Liver (tissue), 9 donors: ENCODE results near the gene TOR1AIP1. TPM values are rescaled to one million over a fixed set of nuclear protein-coding genes. Genes with fewer than 3 reads are reported as not detected.
"Not testable (repeated sequence)": the region's sequence is repeated elsewhere in the genome, so short reads cannot be mapped to it uniquely, and the experiment has no call there.

Experiments
- DNase-seq: peaks from one replicate; pipeline ENCODE4 v3.0.0-alpha.2; 2017; ENCODE audit warnings: low spot score
- H3K27ac ChIP-seq, 2 donors: one replicate each; pipeline ENCODE4 v1.7.0; 2013; ENCODE audit warnings: inconsistent platforms in 2 of 2, low read length in 2 of 2, control low read depth in 1 of 2, low read depth in 1 of 2, mild to moderate bottlenecking in 1 of 2
- H3K27me3 ChIP-seq, 4 donors: one replicate each; pipeline versions ENCODE4 v1.6.1 to v1.7.0; 2013; ENCODE audit warnings: low read length in 3 of 4, inconsistent platforms in 1 of 4, mild to moderate bottlenecking in 1 of 4, moderate library complexity in 1 of 4; ENCODE audit not compliant: control insufficient read depth in 4 of 4, insufficient read depth in 4 of 4
- H3K36me3 ChIP-seq, 4 donors: one replicate each; pipeline versions ENCODE4 v1.6.1 to v1.7.0; 2013; ENCODE audit warnings: low read length in 3 of 4, mild to moderate bottlenecking in 3 of 4, low read depth in 1 of 4, moderate library complexity in 1 of 4; ENCODE audit not compliant: control insufficient read depth in 4 of 4, insufficient read depth in 3 of 4
- H3K4me1 ChIP-seq, 4 donors: one replicate each; pipeline versions ENCODE4 v1.6.1 to v1.7.0; 2013; ENCODE audit warnings: low read length in 3 of 4, mild to moderate bottlenecking in 3 of 4, moderate library complexity in 1 of 4; ENCODE audit not compliant: control insufficient read depth in 4 of 4, insufficient read depth in 4 of 4
- H3K4me3 ChIP-seq, 3 donors: one replicate each; pipeline versions ENCODE4 v1.6.1 to v1.7.0; 2013; ENCODE audit warnings: low read length in 3 of 3, control low read depth in 1 of 3, low read depth in 1 of 3, mild to moderate bottlenecking in 1 of 3
- H3K9ac ChIP-seq, 2 donors: one replicate each; pipeline ENCODE4 v1.7.0; 2013; ENCODE audit warnings: low read length in 2 of 2, mild to moderate bottlenecking in 2 of 2, moderate library complexity in 2 of 2, control low read depth in 1 of 2, low read depth in 1 of 2
- H3K9me3 ChIP-seq, 4 donors: one replicate each; pipeline versions ENCODE4 v1.6.1 to v1.7.0; 2013; ENCODE audit warnings: low read length in 3 of 4; ENCODE audit not compliant: control insufficient read depth in 4 of 4
- EGR1 ChIP-seq, 2 donors: IDR thresholded peaks; 2 replicates each; pipeline ENCODE4 v1.6.1; 2016 to 2018; ENCODE audit warnings: antibody characterized with exemption in 2 of 2, low read depth in 2 of 2
- FOXA1 ChIP-seq: IDR thresholded peaks from 2 replicates; pipeline ENCODE4 v1.6.1; 2016; ENCODE audit warnings: antibody characterized with exemption
- FOXA2 ChIP-seq: IDR thresholded peaks from 2 replicates; pipeline ENCODE4 v1.6.1; 2016; ENCODE audit warnings: antibody characterized with exemption
- HNF4A ChIP-seq, 2 donors: conservative IDR thresholded peaks; 2 replicates each; pipeline ENCODE4 v1.6.1; 2016; ENCODE audit warnings: antibody characterized with exemption in 2 of 2, mild to moderate bottlenecking in 2 of 2
- HNF4G ChIP-seq: IDR thresholded peaks from 2 replicates; pipeline ENCODE4 v1.6.1; 2016; ENCODE audit warnings: antibody characterized with exemption
- JUND ChIP-seq, 2 donors: IDR thresholded peaks; 2 replicates each; pipeline ENCODE4 v1.6.1; 2016; ENCODE audit warnings: antibody characterized with exemption in 2 of 2
- NR2F2 ChIP-seq: IDR thresholded peaks from 2 replicates; pipeline ENCODE4 v1.6.1; 2016; ENCODE audit warnings: antibody characterized with exemption
- RAD21 ChIP-seq, 2 donors: IDR thresholded peaks; 2 replicates each; pipeline ENCODE4 v1.6.1; 2016; ENCODE audit warnings: antibody characterized with exemption in 2 of 2, mild to moderate bottlenecking in 2 of 2
- RXRA ChIP-seq, 2 donors: IDR thresholded peaks; 2 replicates each; pipeline ENCODE4 v1.6.1; 2017 to 2018; ENCODE audit warnings: antibody characterized with exemption in 2 of 2, mild to moderate bottlenecking in 1 of 2
- SP1 ChIP-seq: IDR thresholded peaks from 2 replicates; pipeline ENCODE4 v1.6.1; 2018; ENCODE audit warnings: antibody characterized with exemption, mild to moderate bottlenecking
- TAF1 ChIP-seq: conservative IDR thresholded peaks from 2 replicates; pipeline ENCODE4 v1.6.1; 2016; ENCODE audit warnings: antibody characterized with exemption, mild to moderate bottlenecking
- YY1 ChIP-seq: IDR thresholded peaks from 2 replicates; pipeline ENCODE4 v1.6.1; 2016; ENCODE audit warnings: antibody characterized with exemption, mild to moderate bottlenecking
- ZBTB33 ChIP-seq: IDR thresholded peaks from 2 replicates; pipeline ENCODE4 v1.6.1; 2016; ENCODE audit warnings: antibody characterized with exemption
- WGBS: extraction: QIAGEN DNeasy Blood & Tissue Kit; methylation state at CpG from one replicate; pipeline ENCODE4 v1.1.7; 2013; 5-methylcytosine and 5-hydroxymethylcytosine counted together
- polyA plus RNA-seq, 2 donors: library from polyadenylated mRNA; stranded (reverse) in 1 of 2; unstranded in 1 of 2; fragments of 200-250 nt in 1 of 2; fragments of >200 nt in 1 of 2; fragmentation: Nextera tagmentation in 1 of 2; extraction: Ambion mirVana in 1 of 2; gene quantifications; one replicate each; pipeline versions ENCODE4 v1.2.1 to v1.2.3, GENCODE V29; 2013 to 2015
- total RNA-seq, 2 donors: library from RNA; depleted of rRNA; stranded (reverse); fragments of >200 nt; gene quantifications; one replicate each; pipeline ENCODE4 v1.2.3, GENCODE V29; 2014
- TF ChIP-seq, protein P1 (sequence below): fragments of 150-350 bp; IDR thresholded peaks from 2 replicates; pipeline ENCODE4 v1.5.1; 2017; ENCODE audit warnings: improper control_type of control experiment, low read depth, low read length; ENCODE audit not compliant: missing input control
- TF ChIP-seq, protein P2 (sequence below): IDR thresholded peaks from 2 replicates; pipeline ENCODE4 v1.6.1; 2016; ENCODE audit warnings: antibody characterized with exemption
- TF ChIP-seq, protein P3 (sequence below): IDR thresholded peaks from 2 replicates; pipeline ENCODE4 v1.6.1; 2016; ENCODE audit warnings: antibody characterized with exemption
- TF ChIP-seq, protein P4 (sequence below): IDR thresholded peaks from 2 replicates; pipeline ENCODE4 v1.6.1; 2016; ENCODE audit warnings: antibody characterized with exemption, mild to moderate bottlenecking
- donor health status: healthy.
- donor health status: healthy.
- donor health status: healthy.
- donor health status: healthy.
- donor health status: healthy.

Gene TOR1AIP1
- total and polyA plus RNA-seq, 4 donors: 7.1 to 21.3 (median 16.7) TPM

DNA sequence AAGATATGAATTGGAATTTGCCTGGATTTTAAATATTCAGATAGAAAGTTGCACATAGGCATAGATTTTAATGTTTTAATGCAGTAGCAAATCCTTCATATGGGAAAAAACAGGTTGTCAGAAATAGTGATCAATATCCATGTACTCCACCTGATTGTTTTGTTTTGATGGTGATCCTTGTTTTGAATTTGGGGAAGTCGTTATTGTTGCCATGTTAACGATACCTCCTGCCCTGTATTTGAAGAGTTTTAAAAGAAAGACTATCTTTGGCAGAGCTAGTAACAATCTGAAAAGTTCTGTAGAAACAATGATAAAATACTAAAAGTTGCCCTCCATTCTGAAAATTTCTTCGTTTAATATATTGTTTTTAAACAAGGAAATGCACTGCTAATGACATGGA is 73.6 kb downstream of the TOR1AIP1 start:
- peak overlapping the region; percentile 9 to 77 for H3K9ac ChIP-seq
- 4% methylated on average over 3 of the region's 3 CpGs for WGBS
- H3K36me3 ChIP-seq: peaks cover 0 to 2% (median 0%) of the 10 kb centered on the region in 4 donors
- peak overlapping the region; percentile 73 to 88 (median 87) for H3K4me3 ChIP-seq
- no peaks in the 10 kb centered on the region for H3K9me3 ChIP-seq
- H3K27ac ChIP-seq: no peak overlapping the region
- no peak for TF ChIP-seq NR2F2
- TF ChIP-seq YY1: peak; percentile 1
- DNase-seq: no peak
- no peaks in the 10 kb centered on the region for H3K27me3 ChIP-seq
- H3K4me1 ChIP-seq: peaks cover 0 to 27% (median 13%) of the 10 kb centered on the region in 4 donors

DNA sequence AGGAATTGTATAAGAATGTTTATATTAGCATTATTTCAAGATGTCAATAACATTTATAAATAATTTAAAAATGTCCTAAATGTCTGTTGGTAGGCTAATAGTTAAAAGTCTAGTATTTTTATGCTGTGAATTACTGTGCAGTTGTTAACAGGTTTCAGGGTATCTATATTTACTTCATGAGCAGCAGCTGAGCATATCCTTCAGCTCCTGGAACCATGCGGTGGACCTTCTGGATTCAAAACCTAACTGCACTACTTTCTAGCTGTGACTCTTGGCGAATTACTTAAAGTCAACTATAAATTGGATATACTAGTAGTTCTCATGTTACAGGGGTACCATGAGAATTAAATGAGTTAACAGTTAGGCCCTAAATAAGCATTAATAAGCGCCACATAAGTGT is 76.3 kb downstream of the TOR1AIP1 start:
- Histone ChIP-seq H3K9me3 (no peaks in the 10 kb centered on the region), H3K27me3 (no peaks in the 10 kb centered on the region), H3K36me3 (peaks cover 0 to 2% (median 0%) of the 10 kb centered on the region in 4 donors), H3K4me1 (peaks cover 0 to 27% (median 13%) of the 10 kb centered on the region in 4 donors), H3K27ac (no peak overlapping the region), H3K9ac (no peak overlapping the region), H3K4me3 (no peak overlapping the region)
- TF ChIP-seq FOXA1 (no peak), SP1 (no peak), JUND (IDR thresholded peaks at IDR 0.05) (no peak), TAF1 (no peak), HNF4G (no peak), FOXA2 (no peak), YY1 (no peak), HNF4A (conservative IDR thresholded peaks at IDR 0.05) (no peak), RXRA (IDR thresholded peaks at IDR 0.05) (no peak), RAD21 (IDR thresholded peaks at IDR 0.05) (no peak), EGR1 (IDR thresholded peaks at IDR 0.05; ENCODE audit: low read depth in 2 of 2) (no peak), NR2F2 (no peak), ZBTB33 (no peak)
- TF ChIP-seq, protein P1, sequence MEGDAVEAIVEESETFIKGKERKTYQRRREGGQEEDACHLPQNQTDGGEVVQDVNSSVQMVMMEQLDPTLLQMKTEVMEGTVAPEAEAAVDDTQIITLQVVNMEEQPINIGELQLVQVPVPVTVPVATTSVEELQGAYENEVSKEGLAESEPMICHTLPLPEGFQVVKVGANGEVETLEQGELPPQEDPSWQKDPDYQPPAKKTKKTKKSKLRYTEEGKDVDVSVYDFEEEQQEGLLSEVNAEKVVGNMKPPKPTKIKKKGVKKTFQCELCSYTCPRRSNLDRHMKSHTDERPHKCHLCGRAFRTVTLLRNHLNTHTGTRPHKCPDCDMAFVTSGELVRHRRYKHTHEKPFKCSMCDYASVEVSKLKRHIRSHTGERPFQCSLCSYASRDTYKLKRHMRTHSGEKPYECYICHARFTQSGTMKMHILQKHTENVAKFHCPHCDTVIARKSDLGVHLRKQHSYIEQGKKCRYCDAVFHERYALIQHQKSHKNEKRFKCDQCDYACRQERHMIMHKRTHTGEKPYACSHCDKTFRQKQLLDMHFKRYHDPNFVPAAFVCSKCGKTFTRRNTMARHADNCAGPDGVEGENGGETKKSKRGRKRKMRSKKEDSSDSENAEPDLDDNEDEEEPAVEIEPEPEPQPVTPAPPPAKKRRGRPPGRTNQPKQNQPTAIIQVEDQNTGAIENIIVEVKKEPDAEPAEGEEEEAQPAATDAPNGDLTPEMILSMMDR: no peak
- TF ChIP-seq, protein P2, sequence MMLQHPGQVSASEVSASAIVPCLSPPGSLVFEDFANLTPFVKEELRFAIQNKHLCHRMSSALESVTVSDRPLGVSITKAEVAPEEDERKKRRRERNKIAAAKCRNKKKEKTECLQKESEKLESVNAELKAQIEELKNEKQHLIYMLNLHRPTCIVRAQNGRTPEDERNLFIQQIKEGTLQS: no peak
- TF ChIP-seq, protein P3, sequence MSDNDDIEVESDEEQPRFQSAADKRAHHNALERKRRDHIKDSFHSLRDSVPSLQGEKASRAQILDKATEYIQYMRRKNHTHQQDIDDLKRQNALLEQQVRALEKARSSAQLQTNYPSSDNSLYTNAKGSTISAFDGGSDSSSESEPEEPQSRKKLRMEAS: no peak
- TF ChIP-seq, protein P4, sequence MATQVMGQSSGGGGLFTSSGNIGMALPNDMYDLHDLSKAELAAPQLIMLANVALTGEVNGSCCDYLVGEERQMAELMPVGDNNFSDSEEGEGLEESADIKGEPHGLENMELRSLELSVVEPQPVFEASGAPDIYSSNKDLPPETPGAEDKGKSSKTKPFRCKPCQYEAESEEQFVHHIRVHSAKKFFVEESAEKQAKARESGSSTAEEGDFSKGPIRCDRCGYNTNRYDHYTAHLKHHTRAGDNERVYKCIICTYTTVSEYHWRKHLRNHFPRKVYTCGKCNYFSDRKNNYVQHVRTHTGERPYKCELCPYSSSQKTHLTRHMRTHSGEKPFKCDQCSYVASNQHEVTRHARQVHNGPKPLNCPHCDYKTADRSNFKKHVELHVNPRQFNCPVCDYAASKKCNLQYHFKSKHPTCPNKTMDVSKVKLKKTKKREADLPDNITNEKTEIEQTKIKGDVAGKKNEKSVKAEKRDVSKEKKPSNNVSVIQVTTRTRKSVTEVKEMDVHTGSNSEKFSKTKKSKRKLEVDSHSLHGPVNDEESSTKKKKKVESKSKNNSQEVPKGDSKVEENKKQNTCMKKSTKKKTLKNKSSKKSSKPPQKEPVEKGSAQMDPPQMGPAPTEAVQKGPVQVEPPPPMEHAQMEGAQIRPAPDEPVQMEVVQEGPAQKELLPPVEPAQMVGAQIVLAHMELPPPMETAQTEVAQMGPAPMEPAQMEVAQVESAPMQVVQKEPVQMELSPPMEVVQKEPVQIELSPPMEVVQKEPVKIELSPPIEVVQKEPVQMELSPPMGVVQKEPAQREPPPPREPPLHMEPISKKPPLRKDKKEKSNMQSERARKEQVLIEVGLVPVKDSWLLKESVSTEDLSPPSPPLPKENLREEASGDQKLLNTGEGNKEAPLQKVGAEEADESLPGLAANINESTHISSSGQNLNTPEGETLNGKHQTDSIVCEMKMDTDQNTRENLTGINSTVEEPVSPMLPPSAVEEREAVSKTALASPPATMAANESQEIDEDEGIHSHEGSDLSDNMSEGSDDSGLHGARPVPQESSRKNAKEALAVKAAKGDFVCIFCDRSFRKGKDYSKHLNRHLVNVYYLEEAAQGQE: no peak
- 93% methylated on average over 3 of the region's 3 CpGs for WGBS
- DNase-seq: no peak

DNA sequence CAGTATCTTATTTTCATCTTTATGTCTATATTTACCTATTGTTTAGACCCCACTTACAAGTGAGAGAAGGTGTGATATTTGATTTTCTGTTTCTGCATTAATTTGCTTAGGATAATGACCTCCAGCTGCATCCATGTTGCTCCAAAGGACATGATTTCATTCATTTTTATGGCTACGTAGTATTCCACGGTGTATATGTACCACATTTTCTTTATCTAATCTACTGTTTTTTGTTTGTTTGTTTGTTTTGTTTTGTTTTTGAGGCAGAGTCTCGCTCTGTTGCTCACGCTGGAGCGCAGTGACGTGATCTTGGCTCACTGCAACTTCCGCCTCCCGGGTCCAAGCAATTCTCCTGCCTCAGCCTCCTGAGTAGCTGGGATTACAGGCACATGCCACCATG is 80.1 kb downstream of the TOR1AIP1 start:
- H3K4me3 ChIP-seq, H3K27ac ChIP-seq, DNase-seq, H3K9ac ChIP-seq, H3K9me3 ChIP-seq, H3K27me3 ChIP-seq, H3K36me3 ChIP-seq: not testable (repeated sequence)
- peaks cover 0 to 10% (median 0%) of the 10 kb centered on the region in 4 donors for H3K4me1 ChIP-seq
- WGBS: 98% methylated on average over 8 of the region's 8 CpGs
